ENCODE results near the gene C9. TPM values are rescaled to one million over a fixed set of nuclear protein-coding genes. Genes with fewer than 3 reads are reported as not detected.
"Not testable (repeated sequence)": the region's sequence is repeated elsewhere in the genome, so short reads cannot be mapped to it uniquely, and the experiment has no call there.

C9 gene
- total and polyA plus RNA-seq, 3 donors from 2014 or later: 0.16 to 0.95 (median 0.74) TPM

- Histone ChIP-seq H3K4me1 (no peaks in the 10 kb centered on the region), H3K27ac (no peak overlapping the region), H3K4me3 (no peak overlapping the region), H3K36me3 (ENCODE audit: low read depth, missing control alignments) (no peaks in the 10 kb centered on the region), H3K27me3 (no peaks in the 10 kb centered on the region), H3K9me3 (no peaks in the 10 kb centered on the region)
- intact Hi-C loops (cut with DNase I; ENCODE audit: low total_unique reads): no loop called here
- TF ChIP-seq POLR2A (IDR thresholded peaks at IDR 0.05): no peak
- no peak for TF ChIP-seq CTCF (IDR thresholded peaks at IDR 0.05)
- DNase-seq: no peak
These were observed 64.3 kb downstream of the C9 start for GRCh38 chr5:39299962-39300361.

GRCh38 chr5:39294736-39295135, 69.6 kb downstream of the C9 start:
- H3K9me3 ChIP-seq: no peaks in the 10 kb centered on the region
- H3K27ac ChIP-seq: no peak overlapping the region
- no peak overlapping the region for H3K4me3 ChIP-seq
- DNase-seq: no peak
- H3K27me3 ChIP-seq: no peaks in the 10 kb centered on the region
- no peaks in the 10 kb centered on the region for H3K36me3 ChIP-seq (ENCODE audit: low read depth, missing control alignments)
- WGBS, 2 donors: 85 to 92% methylated on average over 2 of the region's 2 CpGs
- H3K4me1 ChIP-seq: no peaks in the 10 kb centered on the region
- TF ChIP-seq CTCF (IDR thresholded peaks at IDR 0.05): no peak
- TF ChIP-seq POLR2A (IDR thresholded peaks at IDR 0.05): no peak
- intact Hi-C loops (cut with DNase I; ENCODE audit: low total_unique reads): no loop called here

GRCh38 chr5:39284552-39284951, 79.7 kb downstream of the C9 start:
- Histone ChIP-seq H3K9me3 (no peaks in the 10 kb centered on the region), H3K27me3 (no peaks in the 10 kb centered on the region), H3K4me1 (no peaks in the 10 kb centered on the region), H3K27ac (no peak overlapping the region), H3K4me3 (no peak overlapping the region), H3K36me3 (ENCODE audit: low read depth, missing control alignments) (no peaks in the 10 kb centered on the region)
- no peak for DNase-seq
- 70 to 71% methylated on average over 5 of the region's 5 CpGs for WGBS, 2 donors
- TF ChIP-seq CTCF (IDR thresholded peaks at IDR 0.05) (no peak), POLR2A (IDR thresholded peaks at IDR 0.05) (no peak)
- intact Hi-C loops (cut with DNase I; ENCODE audit: low total_unique reads): no loop called here

GRCh38 chr5:39283231-39283818, 81.0 kb downstream of the C9 start:
- no peak for TF ChIP-seq POLR2A (IDR thresholded peaks at IDR 0.05)
- peak in 1 of 3 experiments; percentile 39 for TF ChIP-seq CTCF (IDR thresholded peaks at IDR 0.05)
- H3K4me1 ChIP-seq: no peaks in the 10 kb centered on the region
- 25 to 30% methylated on average over 3 of the region's 3 CpGs for WGBS, 2 donors

GRCh38 chr5:39282561-39282960, 81.7 kb downstream of the C9 start:
- no peak overlapping the region for H3K4me3 ChIP-seq
- no peaks in the 10 kb centered on the region for H3K27me3 ChIP-seq
- H3K9me3 ChIP-seq: no peaks in the 10 kb centered on the region
- no peak for TF ChIP-seq CTCF (IDR thresholded peaks at IDR 0.05)
- no peak for TF ChIP-seq POLR2A (IDR thresholded peaks at IDR 0.05)
- H3K36me3 ChIP-seq (ENCODE audit: low read depth, missing control alignments): no peaks in the 10 kb centered on the region
- no peak overlapping the region for H3K27ac ChIP-seq
- no peaks in the 10 kb centered on the region for H3K4me1 ChIP-seq
- 91 to 96% methylated on average over 1 of the region's 1 CpG for WGBS, 2 donors
- no peak for DNase-seq
- intact Hi-C loops (cut with DNase I; ENCODE audit: low total_unique reads): no loop called here

More at GRCh38 chr5:39283231-39283818, 81.0 kb downstream of the C9 start:
- Histone ChIP-seq H3K4me3 (no peak overlapping the region), H3K36me3 (ENCODE audit: low read depth, missing control alignments) (no peaks in the 10 kb centered on the region), H3K9me3 (no peaks in the 10 kb centered on the region), H3K27me3 (no peaks in the 10 kb centered on the region), H3K27ac (no peak overlapping the region)
- intact Hi-C loops (cut with DNase I; ENCODE audit: low total_unique reads): no loop called here
- DNase-seq: peak; percentile 55

GRCh38 chr5:39275865-39276264, 88.4 kb downstream of the C9 start:
- intact Hi-C loops (cut with DNase I; ENCODE audit: low total_unique reads); H3K4me3 ChIP-seq; H3K27me3 ChIP-seq; DNase-seq; H3K36me3 ChIP-seq (ENCODE audit: low read depth, missing control alignments); H3K4me1 ChIP-seq; H3K9me3 ChIP-seq; H3K27ac ChIP-seq: not testable (repeated sequence)
- 96 to 98% methylated on average over 4 of the region's 4 CpGs for WGBS, 2 donors

Measured in testis (tissue), 3 donors.